SJCRH30 (cell line): ENCODE results near the gene MAB21L4. TPM values are rescaled to one million over a fixed set of nuclear protein-coding genes. Genes with fewer than 3 reads are reported as not detected.

ENCODE experiments used
- DNase-seq, 2 experiments: peaks; one replicate each; pipeline ENCODE4 v3.0.0-alpha.2; 2015 to 2020
- H3K27ac ChIP-seq: fragments of 250-450 bp; sonication (Bioruptor Pico); 2 replicates; pipeline ENCODE4 v1.5.1; 2020; ENCODE audit warnings: mild to moderate bottlenecking, moderate library complexity
- H3K27me3 ChIP-seq: fragments of 250-450 bp; sonication (Bioruptor Pico); 2 replicates; pipeline ENCODE4 v1.5.1; 2020; ENCODE audit warnings: mild to moderate bottlenecking, moderate library complexity
- H3K36me3 ChIP-seq: fragments of 250-450 bp; sonication (Bioruptor Pico); 2 replicates; pipeline ENCODE4 v1.5.1; 2020; ENCODE audit warnings: mild to moderate bottlenecking, moderate library complexity
- H3K4me1 ChIP-seq: fragments of 250-450 bp; sonication (Bioruptor Pico); 2 replicates; pipeline ENCODE4 v1.5.1; 2020; ENCODE audit warnings: mild to moderate bottlenecking, moderate library complexity
- H3K4me3 ChIP-seq: fragments of 250-450 bp; sonication (Bioruptor Pico); 2 replicates; pipeline ENCODE4 v1.5.1; 2020; ENCODE audit warnings: mild to moderate bottlenecking, moderate library complexity
- H3K9me3 ChIP-seq: fragments of 250-450 bp; sonication (Bioruptor Pico); replicated peaks from 2 replicates; pipeline ENCODE4 v1.5.1; 2020; ENCODE audit warnings: mild to moderate bottlenecking, moderate library complexity
- total RNA-seq: library from RNA; depleted of rRNA; stranded (reverse); fragments of >200 nt; shearing (Covaris generic); gene quantifications from 2 replicates; pipeline ENCODE4 v1.2.3, GENCODE V29; 2014

The MAB21L4 gene
- total RNA-seq, 1 experiment from 2014 or later = 1.0 TPM

DNA sequence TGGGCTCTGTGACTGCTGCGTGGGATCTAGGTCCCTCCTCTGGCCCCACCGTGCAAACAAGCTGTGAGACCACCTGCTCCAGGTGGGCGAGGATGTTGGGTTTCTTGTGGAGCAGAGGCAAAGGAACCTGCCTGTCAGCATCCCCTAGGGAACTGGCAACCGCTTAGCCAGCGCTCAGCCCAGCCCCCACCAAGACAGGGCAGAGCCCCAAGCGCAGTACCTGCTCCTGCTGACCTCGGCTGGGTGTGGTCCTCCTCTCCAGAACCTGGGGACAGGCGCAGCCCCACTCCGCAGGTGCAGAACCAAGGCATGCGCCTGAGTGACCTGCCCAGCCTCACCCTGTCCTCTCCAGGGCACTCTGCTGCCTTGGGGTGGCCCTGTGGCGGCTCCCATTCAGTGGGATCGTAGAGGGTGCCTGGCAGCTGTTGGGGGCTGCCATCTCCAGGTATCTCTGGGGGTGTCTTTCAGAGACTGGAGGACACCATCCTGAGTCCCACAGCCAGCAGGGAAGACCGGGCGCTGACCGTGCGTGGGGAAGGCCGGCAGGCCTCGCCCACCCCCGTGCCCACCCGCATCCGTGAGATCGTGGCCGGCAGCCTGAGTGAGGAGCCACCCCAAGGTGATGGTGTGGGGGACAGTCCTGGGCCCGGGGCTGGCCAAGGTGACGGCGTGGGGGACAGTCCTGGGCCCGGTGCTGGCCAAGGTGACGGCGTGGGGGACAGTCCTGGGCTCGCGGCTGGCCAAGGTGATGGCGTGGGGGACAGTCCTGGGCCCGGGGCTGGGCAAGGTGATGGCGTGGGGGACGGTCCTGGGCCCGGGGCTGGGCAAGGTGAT is 22.5 kb upstream of the MAB21L4 start:
- H3K36me3 ChIP-seq = no peaks in the 10 kb centered on the region
- no peaks in the 10 kb centered on the region for H3K9me3 ChIP-seq
- H3K4me1 ChIP-seq = peaks cover 20% of the 10 kb centered on the region
- H3K27me3 ChIP-seq = no peaks in the 10 kb centered on the region
- H3K4me3 ChIP-seq = no peak overlapping the region
- H3K27ac ChIP-seq = no peak overlapping the region
- peak in 1 of 2 experiments; percentile 3 for DNase-seq

- H3K27me3 ChIP-seq = no peaks in the 10 kb centered on the region
- no peaks in the 10 kb centered on the region for H3K9me3 ChIP-seq
- H3K36me3 ChIP-seq = no peaks in the 10 kb centered on the region
- H3K27ac ChIP-seq = no peak overlapping the region; the same call in 1 of the 2 replicates
- peaks cover 20% of the 10 kb centered on the region for H3K4me1 ChIP-seq
- peak; percentile 82 to 86 for DNase-seq
- no peak overlapping the region for H3K4me3 ChIP-seq
Measured at GRCh38 chr2:240917684-240918257, 21.8 kb upstream of the MAB21L4 start.

- no peak overlapping the region; the same call in 1 of the 2 replicates for H3K27ac ChIP-seq
- peaks cover 20% of the 10 kb centered on the region for H3K4me1 ChIP-seq
- H3K27me3 ChIP-seq = no peaks in the 10 kb centered on the region
- DNase-seq = peak in 1 of 2 experiments; percentile 18
- H3K4me3 ChIP-seq = no peak overlapping the region
- H3K36me3 ChIP-seq = no peaks in the 10 kb centered on the region
- H3K9me3 ChIP-seq = no peaks in the 10 kb centered on the region
Measured at GRCh38 chr2:240917009-240917683, 21.2 kb upstream of the MAB21L4 start.

GRCh38 chr2:240916571-240917008 is 20.6 kb upstream of the MAB21L4 start:
- Histone ChIP-seq H3K4me1 (peaks cover 16% of the 10 kb centered on the region), H3K27me3 (no peaks in the 10 kb centered on the region), H3K36me3 (no peaks in the 10 kb centered on the region), H3K27ac (no peak overlapping the region), H3K9me3 (no peaks in the 10 kb centered on the region), H3K4me3 (no peak overlapping the region)
- DNase-seq = no peak

DNA sequence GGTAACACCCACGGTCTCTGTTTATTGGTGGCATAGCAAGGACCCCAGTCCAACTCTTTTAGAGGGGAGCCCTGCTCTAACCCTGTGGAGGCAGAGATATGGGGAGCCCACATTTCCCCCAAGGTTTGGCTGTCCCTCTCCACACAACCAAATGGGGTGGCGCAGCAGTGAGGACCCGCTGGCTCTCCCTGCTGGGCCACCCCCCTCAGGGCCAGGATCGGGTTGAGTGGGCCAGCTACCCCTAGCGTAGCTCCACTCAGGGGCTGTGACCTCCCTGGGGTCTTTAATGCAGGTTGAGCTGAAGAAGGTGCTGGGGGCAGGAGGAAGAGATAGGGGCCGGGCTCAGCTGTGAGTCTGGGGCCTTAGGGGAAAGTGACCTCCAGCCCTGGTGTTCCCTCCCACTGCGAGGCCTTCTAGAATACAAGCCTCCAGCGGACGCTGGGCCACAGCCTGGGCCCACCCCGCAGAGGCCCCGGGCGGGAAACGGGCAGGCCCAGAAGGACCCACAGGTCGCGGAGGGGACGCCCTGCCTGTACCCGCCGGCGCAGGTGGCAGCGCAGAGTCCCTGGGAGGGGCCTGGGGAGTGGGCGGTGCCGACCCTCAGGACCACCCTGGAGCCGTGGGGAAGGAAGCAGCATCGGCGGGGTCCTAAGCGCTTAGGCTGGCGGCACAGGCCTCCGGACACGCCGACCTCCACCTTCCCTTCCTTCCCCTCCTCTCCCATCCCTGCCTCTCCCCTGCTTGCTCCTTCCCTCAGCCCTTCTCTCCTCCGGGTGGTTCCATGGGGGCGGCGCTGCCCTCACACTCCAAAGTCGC is 19.8 kb upstream of the MAB21L4 start:
- H3K9me3 ChIP-seq = no peaks in the 10 kb centered on the region
- peaks cover 14% of the 10 kb centered on the region; the same call in 1 of the 2 replicates for H3K4me1 ChIP-seq
- H3K36me3 ChIP-seq = no peaks in the 10 kb centered on the region
- no peak for DNase-seq
- no peak overlapping the region for H3K27ac ChIP-seq
- no peaks in the 10 kb centered on the region for H3K27me3 ChIP-seq
- no peak overlapping the region for H3K4me3 ChIP-seq

DNA sequence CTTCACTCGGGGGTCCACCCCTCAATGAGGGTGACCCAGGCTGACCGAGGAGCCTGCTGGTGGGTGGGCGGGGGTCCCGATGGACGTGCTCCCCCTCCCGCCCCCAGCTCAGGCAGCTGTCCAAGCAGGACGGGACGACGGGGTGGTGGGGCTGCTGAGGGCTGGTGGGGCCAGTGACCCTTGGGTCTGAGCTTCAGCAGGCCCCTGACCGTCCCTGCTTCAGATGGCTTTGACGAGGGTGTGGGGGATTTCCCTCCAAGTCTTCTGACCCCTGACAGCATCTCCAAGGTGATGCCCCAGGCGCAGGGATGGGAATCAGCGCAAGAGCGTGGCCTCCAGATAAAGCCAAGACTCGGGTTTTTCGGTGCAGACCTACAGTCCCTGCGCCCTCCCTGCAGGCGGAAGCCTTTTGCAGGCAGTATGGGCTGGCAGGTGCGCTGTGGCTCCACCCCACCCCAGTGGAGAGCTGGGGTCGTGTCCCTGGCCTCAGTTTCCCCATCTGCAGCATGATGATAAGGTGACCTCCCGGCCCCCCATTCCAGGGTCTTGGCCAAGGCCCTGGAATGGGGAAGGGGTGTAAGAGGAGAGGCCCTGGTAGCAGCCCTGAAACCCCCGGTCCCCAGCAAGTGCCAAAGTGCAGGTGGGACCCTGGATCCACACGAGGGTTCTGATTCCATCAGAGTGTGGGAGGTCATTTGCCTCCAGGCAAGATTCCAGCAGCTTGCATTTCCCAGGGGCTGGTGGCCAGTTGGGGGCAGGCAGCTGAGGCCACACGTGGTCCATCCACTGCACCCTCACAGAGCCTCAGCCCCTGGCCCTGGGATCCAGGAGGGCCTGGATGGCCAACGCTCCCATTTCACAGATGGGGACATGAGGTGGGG is 18.9 kb upstream of the MAB21L4 start:
- no peak for DNase-seq
- H3K27ac ChIP-seq = no peak overlapping the region
- H3K4me3 ChIP-seq = no peak overlapping the region
- peaks cover 15% of the 10 kb centered on the region; the same call in 1 of the 2 replicates for H3K4me1 ChIP-seq
- H3K36me3 ChIP-seq = no peaks in the 10 kb centered on the region
- H3K27me3 ChIP-seq = no peaks in the 10 kb centered on the region
- no peaks in the 10 kb centered on the region for H3K9me3 ChIP-seq

- Histone ChIP-seq H3K4me1 (peaks cover 22% of the 10 kb centered on the region; the same call in 1 of the 2 replicates), H3K36me3 (no peaks in the 10 kb centered on the region), H3K9me3 (no peaks in the 10 kb centered on the region), H3K4me3 (no peak overlapping the region), H3K27me3 (no peaks in the 10 kb centered on the region), H3K27ac (no peak overlapping the region)
- DNase-seq = peak; percentile 77 to 84
Measured at GRCh38 chr2:240913810-240914644, 18.1 kb upstream of the MAB21L4 start.

DNA sequence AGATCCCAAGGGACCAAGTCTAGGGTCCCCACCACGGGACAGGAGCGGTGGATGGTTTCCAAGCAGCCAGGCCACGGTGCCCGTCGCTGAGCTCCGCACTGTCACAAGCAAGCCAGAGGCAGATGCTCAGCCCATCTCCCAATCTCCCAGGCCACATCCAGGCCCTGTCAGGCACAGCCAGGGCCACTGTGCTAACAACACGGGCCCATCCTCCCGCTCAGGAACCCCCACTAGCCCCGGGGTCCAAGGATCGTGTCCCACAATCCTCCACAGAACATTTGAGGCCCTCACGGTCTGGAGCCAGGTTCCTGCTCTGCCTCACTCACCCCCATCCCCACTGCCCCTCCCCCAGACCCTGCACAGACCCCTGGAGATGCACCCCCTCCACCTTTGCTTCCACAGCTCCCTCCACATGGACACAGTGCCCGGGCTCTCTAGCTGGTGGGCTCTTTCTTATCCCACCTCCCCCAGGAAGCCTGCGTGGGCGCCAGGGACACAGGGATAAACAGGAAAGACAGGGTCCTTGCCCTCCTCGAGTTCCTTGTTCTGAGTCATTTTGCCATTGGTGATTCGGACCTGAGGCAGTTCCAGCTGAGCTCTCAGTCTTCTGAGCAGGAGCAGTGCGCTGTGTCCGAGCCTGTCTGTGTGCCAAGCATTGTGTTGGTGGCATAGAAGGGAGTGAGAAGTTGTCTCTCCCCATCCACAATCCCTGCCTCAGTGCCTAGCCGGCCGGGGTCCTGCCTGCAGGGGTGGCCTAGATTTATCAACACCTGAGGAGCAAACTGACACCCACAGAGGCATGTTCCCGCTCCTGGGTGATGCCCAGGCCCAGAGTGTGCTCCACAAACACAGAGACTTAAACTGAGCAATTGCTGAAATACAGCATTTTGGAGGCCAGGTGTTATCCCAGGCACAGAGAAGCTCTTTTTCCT is 17.2 kb upstream of the MAB21L4 start:
- H3K4me3 ChIP-seq = no peak overlapping the region
- no peak overlapping the region for H3K27ac ChIP-seq
- H3K4me1 ChIP-seq = peaks cover 22% of the 10 kb centered on the region; the same call in 1 of the 2 replicates
- no peaks in the 10 kb centered on the region for H3K27me3 ChIP-seq
- DNase-seq = no peak
- no peaks in the 10 kb centered on the region for H3K9me3 ChIP-seq
- no peaks in the 10 kb centered on the region for H3K36me3 ChIP-seq

DNA sequence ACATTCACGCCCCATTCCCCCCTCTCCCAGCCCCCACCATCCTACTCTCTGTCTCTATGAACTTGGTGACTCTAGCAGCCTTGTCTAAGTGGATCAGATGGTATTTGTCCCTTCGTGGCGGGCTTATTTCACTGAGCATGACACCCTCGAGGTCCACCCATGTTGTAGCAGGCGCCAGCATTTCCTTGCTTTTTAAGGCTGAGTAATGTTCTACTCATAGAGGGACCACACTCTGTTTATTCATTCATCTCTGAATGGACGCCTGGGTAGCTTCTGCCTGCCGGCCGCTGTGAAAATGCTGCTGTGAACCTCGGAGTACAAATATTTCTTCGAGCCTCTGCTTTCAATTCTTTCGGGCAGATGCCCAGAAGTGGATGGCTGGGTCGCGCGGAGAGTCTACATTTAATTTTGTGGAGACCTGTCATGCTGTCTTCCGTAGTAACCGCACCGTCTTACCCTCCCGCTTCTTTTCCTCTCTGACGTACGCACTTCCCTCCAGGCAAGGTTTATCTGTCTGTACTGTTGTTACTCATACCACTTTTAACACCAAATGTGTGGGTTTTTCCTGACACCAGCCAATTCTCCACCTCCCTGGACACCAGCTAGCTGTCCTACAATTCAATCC is 15.8 kb upstream of the MAB21L4 start:
- Histone ChIP-seq H3K27me3 (no peaks in the 10 kb centered on the region), H3K36me3 (no peaks in the 10 kb centered on the region), H3K27ac (no peak overlapping the region), H3K4me3 (no peak overlapping the region), H3K9me3 (no peaks in the 10 kb centered on the region), H3K4me1 (peaks cover 12% of the 10 kb centered on the region; the same call in 1 of the 2 replicates)
- DNase-seq = no peak

DNA sequence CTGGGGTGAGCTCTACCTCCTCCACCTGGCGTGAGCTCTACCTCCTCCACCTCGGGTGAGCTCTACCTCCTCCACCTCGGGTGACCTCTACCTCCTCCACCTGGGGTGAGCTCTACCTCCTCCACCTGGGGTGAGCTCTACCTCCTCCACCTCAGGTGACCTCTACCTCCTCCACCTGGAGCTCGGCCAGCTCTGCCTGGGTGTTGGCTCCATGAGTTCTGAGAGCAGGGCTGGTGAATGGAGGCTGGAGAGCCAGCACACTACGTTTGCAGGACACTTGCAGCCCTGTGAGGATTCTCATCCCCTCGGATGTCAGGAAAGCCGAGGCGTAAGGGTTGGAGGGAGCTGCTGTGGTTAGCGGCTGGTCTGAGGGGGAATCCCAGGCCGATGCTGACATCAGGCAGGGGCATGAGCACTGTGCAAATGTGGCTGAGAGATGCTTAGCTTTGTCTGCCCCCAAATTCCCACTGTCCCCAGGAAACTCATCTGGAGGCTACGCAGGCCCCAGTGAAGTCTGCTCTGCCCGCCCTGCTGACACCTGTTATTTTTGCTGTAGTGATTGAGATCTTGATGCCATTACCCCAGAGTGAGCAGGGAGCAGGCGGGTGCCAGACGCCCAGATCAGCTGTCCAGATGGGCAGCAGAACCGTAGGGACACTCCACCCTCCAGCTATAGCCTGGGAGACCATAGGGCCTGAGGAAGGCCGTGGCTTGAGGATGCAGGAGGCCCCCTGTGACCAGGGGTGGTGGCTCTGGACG is 13.4 kb upstream of the MAB21L4 start:
- Histone ChIP-seq H3K4me1 (peaks cover 18% of the 10 kb centered on the region; the same call in 1 of the 2 replicates), H3K27me3 (peaks cover 5% of the 10 kb centered on the region; the same call in 1 of the 2 replicates), H3K4me3 (no peak overlapping the region), H3K27ac (no peak overlapping the region), H3K9me3 (no peaks in the 10 kb centered on the region), H3K36me3 (no peaks in the 10 kb centered on the region)
- DNase-seq = peak; percentile 56 to 67

DNA sequence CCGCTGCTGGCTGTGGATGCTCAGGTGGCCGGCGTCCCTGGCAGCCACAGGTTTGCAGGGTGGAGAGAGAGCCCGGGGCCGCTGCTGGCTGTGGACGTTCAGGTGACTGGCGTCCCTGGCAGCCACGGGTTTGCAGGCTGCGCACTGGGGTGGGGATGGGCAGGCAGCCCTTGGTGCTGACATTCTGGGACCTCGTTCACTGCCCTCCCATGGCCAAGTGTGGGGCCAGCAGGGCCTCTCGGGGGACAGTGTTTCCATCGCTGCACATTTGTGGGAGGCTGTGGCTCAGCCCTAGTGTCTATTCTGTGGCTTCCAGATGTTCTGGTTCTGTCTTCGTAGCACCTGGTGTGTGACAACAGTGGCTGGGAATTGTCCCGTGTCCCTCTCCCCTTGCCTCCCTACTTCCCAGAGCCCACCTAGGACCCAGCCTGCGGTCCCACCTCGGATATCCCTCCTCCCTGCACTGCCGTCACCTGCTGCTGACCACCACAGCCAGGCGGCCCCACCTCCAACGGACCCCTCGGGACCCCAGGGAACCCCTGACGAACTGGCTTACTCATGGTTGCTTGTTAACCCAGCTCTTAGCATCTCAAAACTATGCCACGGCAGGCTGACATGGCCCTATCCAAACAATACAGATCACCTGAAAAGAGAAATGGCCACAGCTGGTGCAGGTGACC is 11.1 kb upstream of the MAB21L4 start:
- no peaks in the 10 kb centered on the region for H3K9me3 ChIP-seq
- no peak overlapping the region for H3K27ac ChIP-seq
- peaks cover 5% of the 10 kb centered on the region; the same call in 1 of the 2 replicates for H3K27me3 ChIP-seq
- no peak for DNase-seq
- peaks cover 18% of the 10 kb centered on the region; the same call in 1 of the 2 replicates for H3K4me1 ChIP-seq
- H3K36me3 ChIP-seq = no peaks in the 10 kb centered on the region
- H3K4me3 ChIP-seq = no peak overlapping the region
